Activated gamma-delta T cell (primary cell): ENCODE measurements around the gene TNFAIP6.
"Not testable (repeated sequence)": the region's sequence is repeated elsewhere in the genome, so short reads cannot be mapped to it uniquely, and the experiment has no call there.

Experiments
- DNase-seq: peaks from one replicate; lab custom pipeline; 2025; lab: John Stamatoyannopoulos, UW
- total RNA-seq, 2 donors: gene quantifications; one replicate each; lab custom pipeline; 2026; lab: John Stamatoyannopoulos, UW

TNFAIP6 gene, protein sequence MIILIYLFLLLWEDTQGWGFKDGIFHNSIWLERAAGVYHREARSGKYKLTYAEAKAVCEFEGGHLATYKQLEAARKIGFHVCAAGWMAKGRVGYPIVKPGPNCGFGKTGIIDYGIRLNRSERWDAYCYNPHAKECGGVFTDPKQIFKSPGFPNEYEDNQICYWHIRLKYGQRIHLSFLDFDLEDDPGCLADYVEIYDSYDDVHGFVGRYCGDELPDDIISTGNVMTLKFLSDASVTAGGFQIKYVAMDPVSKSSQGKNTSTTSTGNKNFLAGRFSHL
- 0.05 to 0.26 reads per million in 2 donors for total RNA-seq

DNA sequence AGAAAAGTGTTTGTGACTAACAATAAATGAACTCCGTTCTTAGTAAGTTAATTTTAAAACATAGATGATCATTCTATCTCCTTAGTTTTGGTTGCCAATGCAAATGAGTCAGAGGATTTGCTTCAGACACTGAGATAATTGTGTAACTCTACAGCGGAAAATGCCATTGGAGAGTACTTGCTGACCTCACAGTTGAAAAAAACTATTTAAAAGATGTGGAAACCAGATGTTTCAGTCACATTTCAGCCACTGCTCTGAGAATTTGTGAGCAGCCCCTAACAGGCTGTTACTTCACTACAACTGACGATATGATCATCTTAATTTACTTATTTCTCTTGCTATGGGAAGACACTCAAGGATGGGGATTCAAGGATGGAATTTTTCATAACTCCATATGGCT lies at the start of gene TNFAIP6:
TNFAIP6 (plus strand) TSS at position 234 of the 400 bp plus-strand sequence; CDS start at position 309, 75 bp downstream.
- no peak for DNase-seq

GRCh38 chr2:151310313-151310712 lies 47.1 kb upstream of the TNFAIP6 start:
- DNase-seq, result not testable (repeated sequence)

GRCh38 chr2:151312440-151312839 lies 45.0 kb upstream of the TNFAIP6 start:
- DNase-seq, result not testable (repeated sequence)

DNA sequence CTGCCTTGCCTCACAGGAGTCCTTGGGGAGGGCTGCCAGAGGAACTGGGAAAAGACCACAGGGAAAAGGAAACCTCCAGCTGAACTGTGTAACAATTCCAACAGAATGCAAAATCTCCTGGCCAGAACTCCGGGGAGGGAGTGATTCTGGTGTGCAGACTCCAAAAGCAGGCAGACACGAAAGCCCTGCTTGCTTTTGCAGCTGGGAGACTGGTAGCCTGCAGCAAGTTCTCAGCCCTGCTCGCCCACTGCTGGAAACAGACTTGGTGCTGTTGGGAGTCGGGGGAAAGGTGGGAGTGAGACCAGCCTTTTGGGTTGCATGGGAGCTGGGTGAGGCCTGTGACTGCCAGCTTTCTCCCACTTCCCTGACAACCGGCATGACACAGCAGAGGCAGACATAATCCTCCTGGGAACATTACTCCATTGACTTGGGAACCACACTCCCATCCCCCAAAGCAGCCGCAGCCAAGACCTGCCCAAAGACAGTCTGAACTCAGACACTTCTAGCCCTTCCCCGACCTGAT lies 42.0 kb upstream of the TNFAIP6 start:
- no peak for DNase-seq

GRCh38 chr2:151325581-151326095 lies 31.8 kb upstream of the TNFAIP6 start:
- no peak for DNase-seq

DNA sequence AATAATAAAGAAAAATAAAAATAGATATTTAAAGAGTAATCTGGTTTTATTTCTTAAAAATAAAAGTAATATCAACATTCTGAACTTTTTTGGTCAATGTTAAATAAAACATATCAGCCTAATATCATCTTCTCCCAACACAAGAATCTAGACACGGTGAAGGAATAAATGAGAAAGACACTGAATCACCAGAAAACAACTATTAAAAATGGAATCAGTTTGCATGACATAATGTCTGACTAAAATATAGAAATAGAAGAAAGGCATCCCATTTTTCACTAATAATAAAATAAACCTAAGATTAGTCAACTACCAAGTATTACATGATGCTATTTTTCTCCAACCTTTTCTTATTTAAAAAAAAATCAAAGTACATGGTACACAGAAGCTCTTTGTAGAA lies 30.8 kb upstream of the TNFAIP6 start:
- no peak for DNase-seq

DNA sequence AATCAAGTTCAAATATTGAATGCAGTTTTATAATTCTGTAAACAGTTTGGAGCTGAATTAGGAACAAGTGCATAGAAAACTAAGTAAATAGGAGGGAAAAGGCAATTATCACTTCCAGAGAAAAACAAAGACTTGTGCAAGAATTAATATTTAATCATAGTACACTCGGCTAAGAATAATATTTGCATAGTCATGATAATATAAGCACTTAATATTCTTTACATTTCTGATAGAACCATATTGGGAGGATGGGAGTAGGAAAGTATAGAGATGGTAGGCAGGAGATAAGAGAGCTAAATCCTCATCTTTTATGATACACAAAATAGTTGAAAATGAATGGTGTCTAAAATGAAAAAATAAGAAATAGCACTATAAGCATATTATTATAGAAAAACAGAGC lies 27.4 kb upstream of the TNFAIP6 start:
- DNase-seq, result no peak

GRCh38 chr2:151333083-151333482 lies 24.3 kb upstream of the TNFAIP6 start:
- DNase-seq, result no peak

- no peak for DNase-seq
Observed at GRCh38 chr2:151334082-151334815, 23.1 kb upstream of the TNFAIP6 start.

DNA sequence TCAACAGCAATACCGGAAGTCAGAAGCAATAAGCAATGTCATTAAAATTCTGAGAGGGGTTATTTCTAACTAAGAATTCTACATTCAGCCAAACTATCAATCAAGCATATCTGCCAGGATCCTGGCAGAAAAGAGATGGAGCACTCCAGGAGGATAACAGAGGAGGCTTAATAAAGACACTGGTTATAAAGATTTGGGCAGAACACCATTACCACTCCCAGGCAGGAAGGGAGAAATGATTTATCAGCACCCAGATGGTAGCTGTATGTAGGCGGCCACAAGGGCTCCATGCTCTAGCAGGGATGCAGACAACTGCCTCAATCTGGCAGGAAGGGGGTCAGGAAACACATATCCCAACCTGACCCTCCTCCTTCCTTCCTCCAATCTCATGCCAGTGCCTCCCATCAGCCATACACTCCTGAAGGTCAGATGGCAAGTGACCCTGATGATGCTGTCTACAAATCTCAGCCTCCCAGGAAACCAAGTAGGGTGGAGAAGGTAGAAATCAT lies 20.5 kb upstream of the TNFAIP6 start:
- DNase-seq, result no peak

DNA sequence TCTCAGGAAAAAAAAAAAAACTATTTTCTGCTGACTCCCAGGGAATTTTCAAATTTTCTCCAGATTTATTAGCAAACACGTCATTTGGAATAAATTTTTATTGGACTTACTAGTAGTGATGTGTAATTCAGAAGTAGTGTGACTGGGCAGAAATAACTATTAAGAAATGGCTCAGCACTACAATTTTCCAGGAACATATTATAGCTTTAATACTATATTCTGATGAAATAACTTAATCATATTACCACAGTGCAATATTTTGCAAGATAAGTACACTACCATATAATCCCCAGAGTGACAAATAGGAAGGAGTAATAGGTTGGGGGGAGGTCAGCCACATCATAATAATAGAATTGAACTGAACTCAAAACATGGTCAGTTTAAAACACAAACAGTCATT lies 19.7 kb upstream of the TNFAIP6 start:
- DNase-seq, result no peak

DNA sequence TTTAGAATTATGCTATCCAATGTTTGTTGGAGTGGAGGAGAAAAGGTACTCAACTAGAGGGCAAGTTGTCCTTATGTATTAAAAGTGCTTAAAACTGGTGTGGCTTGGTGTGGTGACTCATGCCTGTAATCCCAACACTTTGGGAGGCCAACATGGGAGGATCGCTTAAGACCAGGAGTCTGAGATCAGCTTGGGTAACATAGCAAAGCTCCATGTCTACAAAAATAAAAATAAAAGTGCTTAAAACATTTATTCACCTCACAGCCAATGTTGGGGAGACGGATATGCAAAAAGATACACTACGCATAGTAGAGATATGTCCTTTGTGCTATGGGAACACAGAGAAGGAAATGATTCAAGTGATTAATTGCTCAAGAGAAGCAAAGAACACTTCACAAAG lies 19.3 kb upstream of the TNFAIP6 start:
- DNase-seq, result no peak

- no peak for DNase-seq
Observed at GRCh38 chr2:151343073-151343472, 14.3 kb upstream of the TNFAIP6 start.

DNA sequence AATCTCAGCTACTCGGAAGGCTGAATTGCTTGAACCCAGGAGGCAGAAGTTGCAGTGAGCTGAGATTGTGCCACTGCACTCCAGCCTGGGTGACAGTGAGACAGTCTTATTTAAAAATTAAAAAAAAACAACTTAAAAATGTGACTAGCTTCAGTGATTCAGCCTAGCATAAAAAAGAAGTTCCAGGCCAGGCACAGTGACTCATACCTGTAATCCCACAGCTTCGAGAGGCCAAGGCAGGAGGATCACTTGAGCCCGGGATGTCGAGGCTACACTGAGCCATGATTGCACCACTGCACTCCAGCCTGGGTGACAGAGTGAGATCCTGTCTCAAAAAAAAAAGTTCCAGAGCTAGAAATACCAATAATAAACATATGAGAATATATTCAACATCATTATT lies 13.2 kb upstream of the TNFAIP6 start:
- not testable (repeated sequence) for DNase-seq

DNA sequence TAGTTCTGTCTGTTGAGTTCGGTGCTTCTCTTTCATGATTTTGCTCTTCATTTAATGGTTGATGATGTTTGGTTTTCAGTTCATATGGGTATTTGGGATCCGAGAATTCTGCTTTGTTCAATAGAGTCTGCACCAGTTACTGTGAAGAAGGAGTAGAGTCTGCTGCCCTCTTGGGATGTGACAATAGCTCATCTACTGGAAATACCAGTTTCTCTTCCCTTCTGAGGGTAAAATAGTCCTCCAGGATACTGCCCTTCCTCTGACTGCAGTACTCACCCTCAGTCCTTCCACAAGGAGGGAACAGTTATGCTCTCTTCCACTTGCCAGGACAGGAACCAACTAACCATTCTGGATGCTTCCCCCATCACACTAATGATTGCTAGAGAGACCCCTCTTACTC lies 12.5 kb upstream of the TNFAIP6 start:
- no peak for DNase-seq

- DNase-seq, result no peak
Observed at GRCh38 chr2:151347294-151347693, 10.1 kb upstream of the TNFAIP6 start.

DNA sequence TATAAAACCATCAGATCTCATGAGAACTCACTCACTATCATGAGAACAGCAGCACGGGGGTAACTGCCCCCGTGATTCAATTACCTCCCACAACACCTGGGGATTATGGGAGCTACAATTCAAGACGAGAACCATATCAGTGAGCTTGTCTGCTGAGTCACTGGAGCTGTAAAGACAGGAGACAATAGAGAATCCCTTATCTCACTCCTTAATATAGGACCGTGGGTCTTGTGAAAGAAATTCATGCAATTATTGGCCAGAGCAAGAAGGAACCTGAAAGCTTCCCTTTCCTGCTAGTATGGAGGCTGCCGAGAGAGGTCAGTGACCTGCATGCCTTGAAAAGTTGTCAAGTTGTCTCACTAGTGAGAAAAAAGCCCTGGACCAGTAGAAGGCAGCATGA lies 9.5 kb upstream of the TNFAIP6 start:
- no peak for DNase-seq

- DNase-seq, result no peak
Observed at GRCh38 chr2:151350579-151351195, 6.7 kb upstream of the TNFAIP6 start.

GRCh38 chr2:151353995-151354394 lies 3.4 kb upstream of the TNFAIP6 start:
- DNase-seq, result no peak

DNA sequence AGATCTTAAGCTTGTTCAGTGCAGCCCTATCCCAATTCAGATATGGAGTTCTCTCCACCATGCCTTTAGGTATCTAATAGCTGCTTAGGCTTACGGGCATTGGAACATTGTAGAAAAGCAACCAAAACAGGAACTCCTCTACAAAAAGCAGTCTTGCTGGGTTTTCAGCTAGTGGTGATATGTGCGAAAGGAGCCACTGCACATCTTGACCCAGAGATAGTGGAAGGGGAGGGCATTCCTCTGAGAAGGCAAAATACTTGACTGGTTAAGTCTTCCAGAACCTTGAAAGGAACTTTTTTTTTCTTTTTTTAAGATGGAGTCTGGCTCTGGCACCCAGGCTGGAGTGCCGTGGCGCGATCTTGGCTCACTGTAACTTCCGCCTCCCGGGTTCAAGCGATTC lies 2.6 kb upstream of the TNFAIP6 start:
- no peak for DNase-seq

DNA sequence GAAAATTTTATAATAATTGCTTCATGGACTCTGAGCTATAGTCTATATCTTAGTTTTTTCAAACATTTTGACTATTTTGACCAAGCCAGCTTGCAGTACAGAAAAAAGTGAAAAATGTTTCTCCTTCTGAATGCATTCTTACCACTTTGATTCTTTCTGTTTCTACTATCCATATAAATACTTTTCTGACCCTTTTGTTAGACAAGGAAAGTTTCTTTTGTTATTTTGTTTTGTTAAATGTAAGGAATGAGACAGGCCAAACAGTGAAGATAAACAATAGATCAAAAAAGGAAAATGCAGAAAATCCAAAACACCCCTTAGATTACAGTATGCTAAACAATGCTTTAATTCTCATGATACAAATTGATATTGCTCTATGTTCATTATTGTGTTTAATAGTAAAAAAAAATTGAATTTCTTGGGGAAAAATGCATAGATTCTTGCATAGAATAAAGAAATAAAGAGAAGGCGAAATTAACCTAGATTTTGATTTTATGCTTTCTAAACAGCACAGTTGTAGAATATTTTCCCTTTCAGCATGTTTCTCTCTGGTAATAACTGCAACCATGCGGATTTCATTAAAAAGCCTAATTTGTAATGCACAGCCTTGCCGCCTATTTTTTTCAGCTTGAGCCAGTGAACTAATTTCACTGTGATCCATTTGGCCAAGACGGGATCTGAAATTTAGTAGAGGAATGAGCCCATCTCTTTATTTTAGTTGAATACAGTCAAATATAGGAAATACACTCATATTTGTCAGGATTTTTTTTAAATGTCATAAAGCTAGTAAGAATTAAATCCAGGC lies 976 bp downstream of the TNFAIP6 start:
- no peak for DNase-seq
